Rectal smooth muscle tissue (tissue), 1 donor: ENCODE results near the gene MYOZ3.

Source experiments
- H3K27ac ChIP-seq: one replicate; pipeline ENCODE4 v1.7.0; 2013; ENCODE audit warnings: low read depth, low read length, inconsistent platforms
- H3K27me3 ChIP-seq: one replicate; pipeline ENCODE4 v1.7.0; 2013; ENCODE audit warnings: low read length; ENCODE audit not compliant: control insufficient read depth, insufficient read depth
- H3K36me3 ChIP-seq: one replicate; pipeline ENCODE4 v1.7.0; 2013; ENCODE audit warnings: low read length; ENCODE audit not compliant: control insufficient read depth, insufficient read depth
- H3K4me1 ChIP-seq: one replicate; pipeline ENCODE4 v1.7.0; 2013; ENCODE audit warnings: low read length; ENCODE audit not compliant: control insufficient read depth, insufficient read depth
- H3K4me3 ChIP-seq: one replicate; pipeline ENCODE4 v1.7.0; 2013; ENCODE audit warnings: low read length
- H3K9ac ChIP-seq: one replicate; pipeline ENCODE4 v1.7.0; 2013; ENCODE audit warnings: low read length

Gene MYOZ3

DNA sequence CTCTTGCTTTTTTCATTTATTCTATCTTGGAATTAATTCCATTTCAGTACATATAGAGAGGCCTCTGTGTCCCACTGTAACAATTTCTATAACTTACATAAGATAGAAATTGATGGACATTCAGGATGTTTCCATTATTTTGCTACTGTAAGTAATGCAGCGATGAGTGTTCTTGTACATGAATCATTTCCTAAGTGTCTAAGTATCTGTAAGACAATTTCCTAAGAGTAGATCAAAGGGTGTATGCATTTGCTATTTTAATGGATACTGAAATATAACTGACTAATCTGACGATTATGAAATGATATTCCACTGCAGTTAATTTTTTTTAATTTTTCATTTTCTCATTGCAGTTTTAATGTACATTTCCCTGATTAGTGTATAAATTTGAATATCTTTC lies 62.8 kb downstream of the MYOZ3 start:
- no peak overlapping the region for H3K27ac ChIP-seq
- peaks cover 17% of the 10 kb centered on the region for H3K36me3 ChIP-seq

More for the DNA sequence above, 62.8 kb downstream of the MYOZ3 start:
- Histone ChIP-seq H3K4me3 (no peak overlapping the region), H3K4me1 (no peaks in the 10 kb centered on the region), H3K9ac (no peak overlapping the region), H3K27me3 (no peaks in the 10 kb centered on the region)
